Activated CD8-positive, alpha-beta T cell treated with anti-CD3 and anti-CD28 coated beads for 36 hours (primary cell): ENCODE measurements around the gene HLA-DRB1. TPM values are rescaled to one million over a fixed set of nuclear protein-coding genes. Genes with fewer than 3 reads are reported as not detected.

Experiments used
- ATAC-seq: fragments of 200-7000 bp; cut with Tn5 transposase; one replicate; pipeline ENCODE4 v1.10.0; 2021; ENCODE audit warnings: mild to moderate bottlenecking, moderate library complexity
- CTCF ChIA-PET: fragments of 350-600 bp; sonication (Branson Sonifier 250); formaldehyde crosslinking; loops from one replicate; lab custom pipeline; 2021; ENCODE audit warnings: antibody characterized with exemption; lab: Charles Lee
- POLR2A ChIA-PET: fragments of 350-600 bp; sonication (Branson Sonifier 250); formaldehyde crosslinking; loops from one replicate; lab custom pipeline; 2021; ENCODE audit warnings: antibody characterized with exemption; lab: Charles Lee
- DNase-seq: peaks from one replicate; pipeline ENCODE4 v3.0.0-alpha.2; 2020
- H3K27ac Mint-ChIP-seq: one replicate; pipeline ENCODE4 v1.8.0; 2021; ENCODE audit warnings: mild to moderate bottlenecking, mixed read lengths
- H3K27me3 Mint-ChIP-seq: one replicate; pipeline ENCODE4 v1.8.0; 2021; ENCODE audit warnings: mixed read lengths
- H3K36me3 Mint-ChIP-seq: one replicate; pipeline ENCODE4 v1.8.0; 2021; ENCODE audit warnings: low read depth, mixed read lengths
- H3K4me1 Mint-ChIP-seq: one replicate; pipeline ENCODE4 v1.8.0; 2021; ENCODE audit warnings: low read depth, mixed read lengths
- H3K4me3 Mint-ChIP-seq: one replicate; pipeline ENCODE4 v1.8.0; 2021; ENCODE audit warnings: mild to moderate bottlenecking, moderate library complexity, mixed read lengths
- H3K9me3 Mint-ChIP-seq: one replicate; pipeline ENCODE4 v1.8.0; 2021; ENCODE audit warnings: mixed read lengths
- CTCF ChIP-seq: fragments of 200-600 bp; IDR thresholded peaks from one replicate; pipeline ENCODE4 v1.8.0; 2022; ENCODE audit warnings: antibody characterized with exemption, mild to moderate bottlenecking
- intact Hi-C: fragments of 100-400 bp; cut with micrococcal nuclease; formaldehyde crosslinking; loops from one replicate; pipeline ENCODE4 v1.10.0; 2022
- total RNA-seq, 2 experiments: library from RNA; stranded (reverse); gene quantifications; one replicate each; pipeline ENCODE4 v1.2.3, GENCODE V29; 2021

Gene HLA-DRB1
- total RNA-seq, 2 experiments from 2014 or later: 21.8 to 22.7 TPM

- Mint-ChIP-seq H3K4me1 (peaks cover 7% of the 10 kb centered on the region), H3K27ac (no peak overlapping the region), H3K36me3 (no peaks in the 10 kb centered on the region), H3K27me3 (peaks cover 1% of the 10 kb centered on the region), H3K9me3 (no peaks in the 10 kb centered on the region), H3K4me3 (no peak overlapping the region)
- ATAC-seq (no peak), DNase-seq (peak; percentile 15)
- ChIA-PET CTCF (no interaction called here), POLR2A (no interaction called here)
- no peak for TF ChIP-seq CTCF
- intact Hi-C loops: no loop called here
Measured at GRCh38 chr6:32568561-32568960, 21.1 kb downstream of the HLA-DRB1 start.

GRCh38 chr6:32566957-32567356 lies 22.7 kb downstream of the HLA-DRB1 start:
- H3K4me3 Mint-ChIP-seq: no peak overlapping the region
- CTCF ChIA-PET: no interaction called here
- no peak overlapping the region for H3K27ac Mint-ChIP-seq
- DNase-seq (no peak), ATAC-seq (no peak)
- H3K36me3 Mint-ChIP-seq: no peaks in the 10 kb centered on the region
- peaks cover 7% of the 10 kb centered on the region for H3K4me1 Mint-ChIP-seq
- no peaks in the 10 kb centered on the region for H3K9me3 Mint-ChIP-seq
- peaks cover 9% of the 10 kb centered on the region for H3K27me3 Mint-ChIP-seq
- no peak for TF ChIP-seq CTCF
- intact Hi-C loops: no loop called here
- POLR2A ChIA-PET: no interaction called here

GRCh38 chr6:32565511-32565910 lies 24.1 kb downstream of the HLA-DRB1 start:
- Mint-ChIP-seq H3K9me3 (no peaks in the 10 kb centered on the region), H3K36me3 (no peaks in the 10 kb centered on the region), H3K4me3 (no peak overlapping the region), H3K27me3 (peaks cover 9% of the 10 kb centered on the region), H3K4me1 (peaks cover 7% of the 10 kb centered on the region), H3K27ac (no peak overlapping the region)
- DNase-seq (no peak), ATAC-seq (no peak)
- intact Hi-C loops: no loop called here
- ChIA-PET POLR2A (no interaction called here), CTCF (no interaction called here)
- TF ChIP-seq CTCF: no peak

- intact Hi-C loops: no loop called here
- CTCF ChIA-PET: no interaction called here
Measured at GRCh38 chr6:32562940-32563339, 26.7 kb downstream of the HLA-DRB1 start.

GRCh38 chr6:32559747-32560146 lies 29.9 kb downstream of the HLA-DRB1 start:
- Mint-ChIP-seq H3K27me3 (peaks cover 14% of the 10 kb centered on the region), H3K36me3 (no peaks in the 10 kb centered on the region), H3K4me1 (no peaks in the 10 kb centered on the region), H3K27ac (no peak overlapping the region), H3K9me3 (no peaks in the 10 kb centered on the region), H3K4me3 (no peak overlapping the region)
- TF ChIP-seq CTCF: no peak
- intact Hi-C loops: no loop called here
- ATAC-seq (no peak), DNase-seq (no peak)
- ChIA-PET CTCF (interaction anchor here (1.0 kb wide), 1 partner anchor 142 kb away, joined by 3 read pairs; no protein-coding TSS in a partner anchor), POLR2A (no interaction called here)

More at GRCh38 chr6:32562940-32563339, 26.7 kb downstream of the HLA-DRB1 start:
- no peaks in the 10 kb centered on the region for H3K4me1 Mint-ChIP-seq
- no peak overlapping the region for H3K4me3 Mint-ChIP-seq
- ATAC-seq (no peak), DNase-seq (no peak)
- POLR2A ChIA-PET: no interaction called here
- no peaks in the 10 kb centered on the region for H3K9me3 Mint-ChIP-seq
- H3K27ac Mint-ChIP-seq: no peak overlapping the region
- H3K27me3 Mint-ChIP-seq: peaks cover 14% of the 10 kb centered on the region
- no peaks in the 10 kb centered on the region for H3K36me3 Mint-ChIP-seq
- TF ChIP-seq CTCF: no peak
